ENCODE measurements around the gene KMT2B.
"Not testable (repeated sequence)": the region's sequence is repeated elsewhere in the genome, so short reads cannot be mapped to it uniquely, and the experiment has no call there.

KMT2B gene

GRCh38 chr19:35757749-35758608 is 40.2 kb downstream of the KMT2B start, which contains the start of gene PROSER3:
Gene PROSER3 (plus strand): TSS chr19:35758176. CDS start chr19:35758216, 40 bp downstream.
- DNase-seq = peak; percentile 98

DNA sequence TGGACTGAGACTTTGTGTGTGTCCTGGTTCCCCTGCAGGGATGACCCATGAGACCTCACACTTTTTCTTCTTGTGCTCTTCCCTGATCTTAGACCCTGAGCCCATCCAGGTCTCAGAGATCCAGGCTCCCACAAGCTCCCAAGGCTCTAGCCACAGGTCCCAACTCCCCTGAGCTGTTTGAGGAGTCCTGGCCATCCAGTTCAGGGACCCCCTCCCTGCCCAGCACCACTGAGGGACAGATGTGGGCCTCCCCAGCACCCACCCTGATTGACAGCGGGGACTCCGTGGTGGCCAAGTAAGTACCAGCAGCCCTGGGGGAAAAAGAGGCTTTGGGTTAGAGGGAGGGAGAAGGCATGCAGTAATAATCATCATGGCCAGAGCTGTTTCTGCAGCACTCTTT is 41.9 kb downstream of the KMT2B start:
- DNase-seq = no peak

- DNase-seq = no peak
These were observed 43.0 kb downstream of the KMT2B start for GRCh38 chr19:35760711-35761349.

DNA sequence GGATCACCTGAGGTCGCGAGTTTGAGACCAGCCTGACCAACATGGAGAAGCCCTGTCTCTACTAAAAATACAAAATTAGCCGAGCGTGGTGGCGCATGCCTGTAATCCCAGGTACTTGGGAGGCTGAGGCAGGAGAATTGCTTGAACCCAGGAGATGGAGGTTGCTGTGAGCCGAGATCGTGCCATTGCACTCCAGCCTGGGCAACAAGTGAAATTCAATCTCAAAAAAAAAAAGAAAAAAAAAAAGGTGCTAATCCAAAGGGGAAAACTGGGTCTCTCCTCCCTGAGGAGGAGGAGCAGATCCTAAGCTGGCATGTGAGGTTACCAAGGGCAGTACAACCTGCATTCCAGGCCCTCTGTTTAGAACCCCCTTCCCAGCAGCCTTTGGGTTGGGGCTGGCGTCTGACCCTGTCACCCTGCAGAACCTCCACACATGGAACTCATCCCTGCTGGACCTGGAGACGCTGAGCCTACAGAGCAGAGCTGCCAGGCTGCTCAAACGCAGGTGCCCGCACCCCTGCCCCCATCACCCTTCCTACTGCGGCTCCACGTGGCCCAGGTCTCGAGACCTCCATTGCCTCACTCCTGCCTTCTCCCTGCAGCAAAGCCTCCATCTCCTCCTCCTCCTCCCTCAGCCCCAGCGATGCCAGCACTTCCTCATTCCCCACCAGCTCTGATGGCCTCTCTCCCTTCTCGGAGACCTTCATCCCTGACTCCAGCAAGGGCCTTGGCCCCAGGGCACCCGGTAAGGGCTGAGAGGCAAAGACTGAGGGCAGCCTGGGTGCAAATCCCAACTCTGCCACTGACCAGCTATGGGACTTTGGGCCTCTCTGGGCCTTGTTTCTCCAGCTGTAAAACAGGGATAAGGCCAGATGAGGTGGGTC is 46.9 kb downstream of the KMT2B start:
- DNase-seq = no peak

GRCh38 chr19:35766571-35767104 is 48.8 kb downstream of the KMT2B start:
- no peak for DNase-seq

- DNase-seq = no peak
These were observed 49.7 kb downstream of the KMT2B start for GRCh38 chr19:35767288-35768081.

DNA sequence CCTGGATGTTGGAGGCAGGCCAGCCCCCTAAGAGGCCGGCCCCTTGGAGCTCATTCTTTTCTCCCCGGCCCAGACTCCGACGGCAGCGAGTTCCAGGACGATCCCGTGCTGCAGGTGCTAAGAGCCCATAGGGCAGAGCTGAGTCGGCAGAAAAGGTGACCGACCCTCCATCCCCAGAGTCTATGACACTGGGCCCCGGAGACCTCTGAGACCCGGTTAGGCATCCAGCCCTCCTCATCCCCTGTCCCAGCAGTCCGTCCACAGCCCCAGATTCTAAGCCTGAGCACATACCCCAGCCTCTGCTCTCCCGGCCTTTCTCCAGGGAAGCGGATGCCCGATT is 50.2 kb downstream of the KMT2B start:
- DNase-seq = no peak

DNA sequence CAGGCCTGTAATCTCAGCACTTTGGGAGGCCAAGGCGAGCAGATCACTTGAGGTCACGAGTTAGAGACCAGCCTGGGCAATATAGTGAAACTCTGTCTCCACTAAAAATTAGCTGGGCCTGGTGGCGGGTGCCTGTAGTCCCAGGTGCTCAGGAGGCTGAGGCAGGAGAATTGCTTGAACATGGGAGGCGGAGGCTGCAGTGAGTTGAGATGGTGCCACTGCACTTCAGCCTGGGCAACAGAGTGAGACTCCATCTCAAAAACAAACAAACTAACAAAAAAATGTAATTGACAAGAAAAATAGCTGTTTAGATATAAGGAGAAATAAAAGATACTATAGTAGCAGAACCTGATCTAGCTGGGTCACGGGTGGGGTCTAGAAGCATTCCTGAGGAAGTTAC is 54.6 kb downstream of the KMT2B start:
- not testable (repeated sequence) for DNase-seq

DNA sequence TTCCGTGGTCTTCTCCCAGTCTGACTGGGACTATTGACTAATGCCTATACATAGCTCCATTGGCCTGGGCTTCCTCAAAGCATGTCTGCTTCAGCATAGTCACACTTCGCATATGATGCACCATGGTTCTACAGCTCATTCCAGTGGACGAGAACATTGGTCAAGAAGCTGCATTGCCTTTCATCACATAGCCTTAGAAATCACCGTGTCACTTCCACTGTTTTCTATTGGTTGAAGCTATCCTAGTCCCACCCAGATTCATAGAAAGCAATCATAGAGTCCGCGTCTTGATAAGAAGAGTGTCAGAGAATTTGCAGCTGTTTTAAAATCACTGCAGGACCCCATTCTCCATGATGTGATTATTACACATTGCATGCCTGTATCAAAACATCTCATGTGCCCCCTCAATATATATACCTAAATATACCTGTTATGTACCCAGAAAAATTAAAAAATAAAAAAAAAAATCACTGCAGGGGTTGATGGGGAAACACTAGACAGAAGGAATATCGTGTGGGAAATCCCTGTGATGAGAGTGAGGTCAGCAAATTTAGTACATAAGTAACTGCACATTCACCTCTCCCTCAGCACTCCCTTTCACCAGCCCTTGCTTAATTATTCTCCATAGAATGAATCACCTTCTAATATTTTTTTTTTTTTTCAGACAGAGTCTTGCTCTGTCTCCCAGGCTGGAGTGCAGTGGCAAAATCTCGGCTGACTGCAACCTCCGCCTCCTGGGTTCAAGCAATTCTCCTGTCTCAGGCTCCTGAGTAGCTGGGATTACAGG is 55.4 kb downstream of the KMT2B start:
- no peak for DNase-seq

GRCh38 chr19:35774274-35775045 is 56.7 kb downstream of the KMT2B start:
- DNase-seq = no peak

DNA sequence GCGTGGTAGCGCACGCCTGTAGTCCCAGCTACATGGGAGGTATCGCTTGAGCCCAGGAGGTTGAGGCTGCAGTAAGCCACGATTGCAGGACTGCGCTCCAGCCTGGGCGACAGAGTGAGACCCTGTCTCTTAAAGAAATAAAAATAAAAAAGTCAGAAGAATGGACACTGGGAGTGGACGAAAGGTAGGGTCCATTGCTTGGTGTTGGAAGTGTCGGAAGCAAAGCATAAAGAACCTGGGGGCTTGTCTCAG is 57.2 kb downstream of the KMT2B start:
- no peak for DNase-seq

- DNase-seq = peak; percentile 98
These were observed 57.7 kb downstream of the KMT2B start, which contains the start of gene ARHGAP33 for GRCh38 chr19:35775298-35776101. Gene ARHGAP33 (plus strand): TSS chr19:35775564. CDS start chr19:35775659, 95 bp downstream.

GRCh38 chr19:35776102-35776788 is 58.4 kb downstream of the KMT2B start:
- DNase-seq = no peak

- DNase-seq = no peak
These were observed 59.5 kb downstream of the KMT2B start for GRCh38 chr19:35777086-35777841.

DNA sequence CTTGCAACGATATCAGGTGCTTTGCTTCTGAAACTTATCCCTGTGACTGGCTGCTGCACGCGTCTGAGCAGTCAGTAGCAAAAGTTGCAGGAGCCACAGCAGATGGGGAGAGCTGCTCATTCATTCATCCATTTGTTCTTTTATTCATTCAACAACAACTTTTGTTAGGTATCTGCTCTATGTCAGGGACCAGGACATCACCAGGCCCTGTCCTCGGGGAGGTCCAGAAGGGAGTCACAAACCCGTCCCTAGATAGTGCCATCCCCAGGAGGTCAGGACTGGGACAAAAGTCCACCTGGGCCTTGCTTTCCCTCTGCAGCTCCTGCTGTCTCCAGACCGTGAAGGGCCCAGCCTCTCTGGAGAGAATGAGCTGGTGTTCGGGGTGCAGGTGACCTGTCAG is 60.2 kb downstream of the KMT2B start:
- DNase-seq = no peak

GRCh38 chr19:35779033-35779432 is 61.2 kb downstream of the KMT2B start:
- DNase-seq = no peak

GRCh38 chr19:35780058-35780457 is 62.3 kb downstream of the KMT2B start:
- DNase-seq = no peak

GRCh38 chr19:35780717-35781116 is 62.9 kb downstream of the KMT2B start:
- no peak for DNase-seq

DNA sequence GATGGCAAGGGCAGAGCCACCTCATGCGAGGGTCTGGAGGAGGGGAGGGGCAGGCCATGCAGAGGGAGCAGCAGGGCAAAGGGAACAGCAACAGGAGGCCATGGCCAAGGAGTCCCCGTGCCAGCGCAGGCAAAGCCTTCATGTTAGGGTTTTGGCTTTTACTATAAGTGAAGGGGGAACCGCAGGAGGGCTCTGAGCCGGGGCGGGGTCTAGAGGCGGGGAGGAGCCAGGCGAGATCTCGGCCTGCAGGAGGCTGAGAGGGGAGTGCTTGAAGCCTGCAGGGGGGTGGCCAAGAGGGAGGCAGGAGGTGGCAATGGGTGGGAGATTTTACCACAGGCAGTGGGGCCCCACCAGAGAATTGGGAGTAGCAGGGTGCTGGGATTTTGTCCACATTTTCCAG is 63.8 kb downstream of the KMT2B start:
- no peak for DNase-seq

Data from stimulated activated naive CD4-positive, alpha-beta T cell treated with Interleukin-2 at 50 U/mL for 16 hours (primary cell).